ENCODE measurements around the gene DOK5.
A peak's percentile ranks its signal among the peaks of the same experiment; 100 is the strongest.

Gene DOK5

DNA sequence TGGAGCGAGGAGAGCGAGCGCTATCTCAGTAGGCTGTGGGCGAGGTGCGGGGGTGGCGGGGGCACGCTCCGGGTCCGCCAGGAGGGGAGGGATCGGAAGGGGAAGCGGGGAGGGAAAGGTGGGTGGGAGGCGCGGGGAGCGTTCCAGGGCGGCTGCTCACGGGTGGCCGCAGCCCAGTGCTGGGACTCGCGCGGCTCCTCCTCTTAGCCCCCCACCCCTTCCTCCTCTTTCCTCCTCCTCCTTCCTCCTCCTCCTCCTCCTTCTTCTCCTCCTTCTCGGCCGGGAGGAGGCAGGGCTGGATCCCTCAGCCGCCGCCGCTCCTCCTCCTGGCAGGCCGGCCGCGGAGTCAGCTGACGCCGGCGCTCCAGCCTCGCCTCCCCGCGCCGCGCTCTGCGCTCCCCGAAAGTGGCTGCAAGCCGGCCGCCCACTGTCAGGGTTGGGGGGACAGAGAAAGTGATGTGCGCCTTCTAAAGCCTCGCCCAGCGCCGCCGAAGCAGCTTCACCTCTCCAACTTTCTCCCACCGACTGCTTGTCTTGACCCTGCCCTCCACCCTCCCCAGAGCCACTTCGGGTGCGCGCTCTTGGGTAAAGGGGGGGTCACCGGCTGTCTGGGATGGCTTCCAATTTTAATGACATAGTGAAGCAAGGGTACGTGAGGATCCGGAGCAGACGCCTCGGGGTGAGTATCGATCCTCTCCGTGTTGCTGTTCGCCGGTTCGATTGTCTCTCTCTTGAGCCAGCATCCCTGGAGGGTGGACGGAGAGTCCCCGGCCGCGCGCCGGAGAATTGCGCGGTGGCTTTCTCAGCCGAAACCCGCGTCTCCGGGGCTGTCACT lies at the start of gene DOK5:
Gene DOK5, plus strand, starts transcription at position 260 of the 835 bp plus-strand sequence. Its CDS starts 354 bp downstream, at position 614.
- Histone ChIP-seq H3K9me3 (replicated peaks; ENCODE audit: insufficient read depth, low read length) (no peaks in the 10 kb centered on the region), H3K36me3 (replicated peaks; ENCODE audit: insufficient read depth, low read length) (no peaks in the 10 kb centered on the region), H3K4me1 (ENCODE audit: low read length) (no peaks in the 10 kb centered on the region), H2AFZ (ENCODE audit: low read length) (0 out of 2 replicates have a peak within 1 kb of the TSS, but pooled peaks have one; percentile 7), H3K4me3 (ENCODE audit: low read length) (no peak within 1 kb of the TSS), H3K9ac (ENCODE audit: low read length) (no peak within 1 kb of the TSS), H3K9me2 (replicated peaks; ENCODE audit: insufficient read depth, low read length) (no peaks in the 10 kb centered on the region), H3K27me3 (replicated peaks; ENCODE audit: insufficient read depth, low read length) (no peaks in the 10 kb centered on the region), H3K4me2 (ENCODE audit: low read depth, low read length) (peak within 1 kb of the TSS; percentile 26; the same call in 1 of the 2 replicates), H4K20me1 (ENCODE audit: insufficient read depth, low read length) (no peaks in the 10 kb centered on the region), H3K79me2 (ENCODE audit: low read length) (no peaks in the 10 kb centered on the region), H3K27ac (ENCODE audit: low read length) (no peak within 1 kb of the TSS), H3F3A (ENCODE audit: insufficient read depth, low read length) (no peaks in the 10 kb centered on the region)
- TF ChIP-seq EZH2phosphoT487 (IDR thresholded peaks at IDR 0.05; ENCODE audit: low read length) (no peak), EZH2 (optimal IDR thresholded peaks at IDR 0.05; ENCODE audit: low read depth, low read length) (no peak)
- no peak for DNase-seq

DNA sequence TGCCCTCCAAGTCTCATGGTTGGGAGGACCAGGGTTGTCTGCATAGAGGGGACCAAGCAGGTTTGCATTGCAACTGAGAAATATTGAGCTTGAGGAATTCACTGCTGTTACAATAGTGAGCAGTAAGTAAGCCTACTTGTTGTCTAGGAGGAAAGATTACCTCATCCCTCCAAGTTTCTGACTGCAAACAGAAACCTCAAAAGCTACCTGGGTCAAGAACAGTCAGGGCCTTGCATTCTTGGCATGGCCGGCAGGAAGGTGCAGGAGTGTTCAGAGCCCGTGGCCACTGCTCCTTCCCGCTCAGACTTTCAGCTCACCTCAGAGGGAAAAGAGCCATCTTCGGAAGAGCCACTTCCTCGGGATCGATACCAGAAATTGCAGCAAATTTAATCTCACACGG lies 46.0 kb upstream of the DOK5 start:
- Histone ChIP-seq H2AFZ (ENCODE audit: low read length) (no peak overlapping the region), H3K36me3 (replicated peaks; ENCODE audit: insufficient read depth, low read length) (no peaks in the 10 kb centered on the region), H3K27me3 (replicated peaks; ENCODE audit: insufficient read depth, low read length) (no peaks in the 10 kb centered on the region), H3F3A (ENCODE audit: insufficient read depth, low read length) (no peaks in the 10 kb centered on the region), H3K27ac (ENCODE audit: low read length) (no peak overlapping the region), H3K79me2 (ENCODE audit: low read length) (no peaks in the 10 kb centered on the region), H4K20me1 (ENCODE audit: insufficient read depth, low read length) (no peaks in the 10 kb centered on the region), H3K9me3 (replicated peaks; ENCODE audit: insufficient read depth, low read length) (no peaks in the 10 kb centered on the region), H3K4me3 (ENCODE audit: low read length) (no peak overlapping the region), H3K9ac (ENCODE audit: low read length) (no peak overlapping the region), H3K4me2 (ENCODE audit: low read depth, low read length) (no peak overlapping the region), H3K9me2 (replicated peaks; ENCODE audit: insufficient read depth, low read length) (no peaks in the 10 kb centered on the region), H3K4me1 (ENCODE audit: low read length) (no peaks in the 10 kb centered on the region)
- DNase-seq = no peak
- no peak for TF ChIP-seq EZH2 (optimal IDR thresholded peaks at IDR 0.05; ENCODE audit: low read depth, low read length)
- TF ChIP-seq, protein P1, sequence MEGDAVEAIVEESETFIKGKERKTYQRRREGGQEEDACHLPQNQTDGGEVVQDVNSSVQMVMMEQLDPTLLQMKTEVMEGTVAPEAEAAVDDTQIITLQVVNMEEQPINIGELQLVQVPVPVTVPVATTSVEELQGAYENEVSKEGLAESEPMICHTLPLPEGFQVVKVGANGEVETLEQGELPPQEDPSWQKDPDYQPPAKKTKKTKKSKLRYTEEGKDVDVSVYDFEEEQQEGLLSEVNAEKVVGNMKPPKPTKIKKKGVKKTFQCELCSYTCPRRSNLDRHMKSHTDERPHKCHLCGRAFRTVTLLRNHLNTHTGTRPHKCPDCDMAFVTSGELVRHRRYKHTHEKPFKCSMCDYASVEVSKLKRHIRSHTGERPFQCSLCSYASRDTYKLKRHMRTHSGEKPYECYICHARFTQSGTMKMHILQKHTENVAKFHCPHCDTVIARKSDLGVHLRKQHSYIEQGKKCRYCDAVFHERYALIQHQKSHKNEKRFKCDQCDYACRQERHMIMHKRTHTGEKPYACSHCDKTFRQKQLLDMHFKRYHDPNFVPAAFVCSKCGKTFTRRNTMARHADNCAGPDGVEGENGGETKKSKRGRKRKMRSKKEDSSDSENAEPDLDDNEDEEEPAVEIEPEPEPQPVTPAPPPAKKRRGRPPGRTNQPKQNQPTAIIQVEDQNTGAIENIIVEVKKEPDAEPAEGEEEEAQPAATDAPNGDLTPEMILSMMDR (IDR thresholded peaks at IDR 0.05; ENCODE audit: low read length) = no peak

DNA sequence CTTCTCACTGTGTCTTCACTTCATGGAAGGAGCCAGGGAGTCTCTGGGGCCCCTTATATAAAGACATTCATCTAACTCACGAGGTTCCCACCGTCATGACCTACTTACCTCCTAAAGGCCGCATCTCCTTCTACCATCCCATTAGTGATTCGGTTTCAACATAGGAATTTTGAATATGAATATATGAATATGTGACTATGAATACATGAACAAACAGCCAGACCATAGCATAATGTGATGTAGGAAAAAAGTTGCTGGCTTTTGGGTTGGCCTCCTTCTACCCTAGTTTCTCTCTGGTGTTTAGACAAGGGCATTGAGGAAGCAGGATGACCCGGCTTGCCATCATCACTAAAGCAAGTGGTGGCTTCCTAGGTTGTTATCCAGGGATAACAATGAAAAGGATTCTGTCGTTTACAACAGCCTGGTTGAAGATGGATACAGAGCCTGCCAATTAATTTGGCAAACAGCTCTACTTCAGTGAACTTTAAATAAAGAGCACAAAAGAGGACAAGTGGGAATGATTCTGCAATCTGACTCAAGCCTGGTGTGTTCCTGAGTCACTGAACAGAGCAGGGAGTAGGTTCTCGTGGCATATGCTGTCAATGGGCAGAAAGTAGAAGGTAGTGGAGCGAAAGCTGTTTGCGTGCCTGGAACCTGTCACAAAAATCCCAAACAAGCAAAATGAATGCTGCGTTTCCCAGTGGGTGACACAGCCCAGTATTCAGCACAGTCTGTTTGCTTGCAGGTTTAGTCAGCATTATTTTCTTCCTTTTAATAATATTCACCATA lies 44.0 kb upstream of the DOK5 start:
- no peaks in the 10 kb centered on the region for H3K9me3 ChIP-seq (replicated peaks; ENCODE audit: insufficient read depth, low read length)
- DNase-seq = no peak
- H3K79me2 ChIP-seq (ENCODE audit: low read length) = no peaks in the 10 kb centered on the region
- H3F3A ChIP-seq (ENCODE audit: insufficient read depth, low read length) = no peaks in the 10 kb centered on the region
- no peaks in the 10 kb centered on the region for H3K36me3 ChIP-seq (replicated peaks; ENCODE audit: insufficient read depth, low read length)
- H3K9ac ChIP-seq (ENCODE audit: low read length) = no peak overlapping the region
- no peaks in the 10 kb centered on the region for H3K9me2 ChIP-seq (replicated peaks; ENCODE audit: insufficient read depth, low read length)
- no peaks in the 10 kb centered on the region for H3K27me3 ChIP-seq (replicated peaks; ENCODE audit: insufficient read depth, low read length)
- H4K20me1 ChIP-seq (ENCODE audit: insufficient read depth, low read length) = no peaks in the 10 kb centered on the region
- H3K27ac ChIP-seq (ENCODE audit: low read length) = no peak overlapping the region
- no peaks in the 10 kb centered on the region for H3K4me1 ChIP-seq (ENCODE audit: low read length)
- no peak overlapping the region for H3K4me3 ChIP-seq (ENCODE audit: low read length)
- H3K4me2 ChIP-seq (ENCODE audit: low read depth, low read length) = no peak overlapping the region
- no peak overlapping the region for H2AFZ ChIP-seq (ENCODE audit: low read length)
- TF ChIP-seq EZH2 (optimal IDR thresholded peaks at IDR 0.05; ENCODE audit: low read depth, low read length) (no peak), EZH2phosphoT487 (IDR thresholded peaks at IDR 0.05; ENCODE audit: low read length) (no peak)
- TF ChIP-seq, protein P1 (IDR thresholded peaks at IDR 0.05; ENCODE audit: low read length) = no peak
